GM12878 (cell line): ENCODE measurements around the gene B4GALT5. TPM values are rescaled to one million over a fixed set of nuclear protein-coding genes. Genes with fewer than 3 reads are reported as not detected.

Experiments used
- ATF7 ChIP-seq: fragments of 450-650 bp; IDR thresholded peaks from 2 replicates; pipeline ENCODE4 v1.6.1; 2016; ENCODE audit warnings: low read depth, mild to moderate bottlenecking
- BHLHE40 ChIP-seq, 2 experiments: fragments of 450-650 bp in 1 of 2; IDR thresholded peaks; 2 replicates each; pipeline ENCODE4 v1.6.1; 2011 to 2017; ENCODE audit warnings: low read depth in 2 of 2, borderline replicate concordance in 1 of 2, improper control_type of control experiment in 1 of 2, low read length in 1 of 2, mild to moderate bottlenecking in 1 of 2
- EP300 ChIP-seq, 2 experiments: fragments of 150-350 bp in 1 of 2; IDR thresholded peaks; 2 replicates each; pipeline ENCODE4 v1.6.1; 2011 to 2012; ENCODE audit warnings: low read depth in 2 of 2, low read length in 2 of 2, borderline replicate concordance in 1 of 2, improper control_type of control experiment in 1 of 2, inconsistent platforms in 1 of 2; ENCODE audit not compliant: control insufficient read depth in 1 of 2
- IKZF2 ChIP-seq, 2 experiments: fragments of 450-650 bp; IDR thresholded peaks; 2 replicates each; pipeline ENCODE4 v1.6.1; 2017; ENCODE audit warnings: mild to moderate bottlenecking in 2 of 2, moderate library complexity in 2 of 2
- IRF4 ChIP-seq: IDR thresholded peaks from 2 replicates; pipeline ENCODE4 v1.6.1; 2011; ENCODE audit warnings: low read depth, low read length
- JUND ChIP-seq: IDR thresholded peaks from 2 replicates; pipeline ENCODE4 v1.6.1; 2012; ENCODE audit warnings: low read depth, mild to moderate bottlenecking, low read length, improper control_type of control experiment, moderate library complexity
- MEF2A ChIP-seq: IDR thresholded peaks from 2 replicates; pipeline ENCODE4 v1.6.1; 2011; ENCODE audit warnings: low read depth, mild to moderate bottlenecking, low read length, moderate library complexity; ENCODE audit not compliant: insufficient read depth
- MEF2B ChIP-seq: fragments of 450-650 bp; IDR thresholded peaks from 2 replicates; pipeline ENCODE4 v1.6.1; 2018; ENCODE audit warnings: mild to moderate bottlenecking, moderate library complexity; ENCODE audit not compliant: partially characterized antibody, poor library complexity, severe bottlenecking
- MTA2 ChIP-seq: fragments of 450-650 bp; IDR thresholded peaks from 2 replicates; pipeline ENCODE4 v1.6.1; 2016; ENCODE audit warnings: low read depth, mild to moderate bottlenecking, moderate library complexity
- MXI1 ChIP-seq: fragments of 150-350 bp; IDR thresholded peaks from 2 replicates; pipeline ENCODE4 v1.6.1; 2011; ENCODE audit warnings: low read depth, mild to moderate bottlenecking, inconsistent platforms, low read length, improper control_type of control experiment
- NR2F1 ChIP-seq: fragments of 450-650 bp; conservative IDR thresholded peaks from 2 replicates; pipeline ENCODE4 v1.6.1; 2017; ENCODE audit warnings: mild to moderate bottlenecking
- POU2F2 ChIP-seq: IDR thresholded peaks from 3 replicates; pipeline ENCODE4 v1.6.1; 2011; ENCODE audit warnings: low read depth, mild to moderate bottlenecking, low read length, borderline replicate concordance
- RAD51 ChIP-seq: fragments of 450-650 bp; IDR thresholded peaks from 2 replicates; pipeline ENCODE4 v1.6.1; 2016; ENCODE audit warnings: moderate library complexity, mild to moderate bottlenecking, inconsistent platforms
- SMAD5 ChIP-seq: IDR thresholded peaks from 2 replicates; pipeline ENCODE4 v1.6.1; 2016; ENCODE audit warnings: antibody characterized with exemption, low read depth
- SMARCA5 ChIP-seq: fragments of 450-650 bp; IDR thresholded peaks from 2 replicates; pipeline ENCODE4 v1.6.1; 2017; ENCODE audit warnings: mild to moderate bottlenecking
- SMC3 ChIP-seq: IDR thresholded peaks from 2 replicates; pipeline ENCODE4 v1.6.1; 2011; ENCODE audit warnings: low read length, improper control_type of control experiment, borderline replicate concordance
- SRF ChIP-seq, 2 experiments: IDR thresholded peaks; 2 replicates each; pipeline ENCODE4 v1.6.1; 2011; ENCODE audit warnings: low read depth in 2 of 2, low read length in 2 of 2, mild to moderate bottlenecking in 1 of 2, moderate library complexity in 1 of 2
- TCF12 ChIP-seq: IDR thresholded peaks from 2 replicates; pipeline ENCODE4 v1.6.1; 2011; ENCODE audit warnings: low read depth, mild to moderate bottlenecking, low read length
- TCF7 ChIP-seq: IDR thresholded peaks from 2 replicates; pipeline ENCODE4 v1.6.1; 2014; ENCODE audit warnings: antibody characterized with exemption, borderline replicate concordance
- polyA plus RNA-seq, 11 experiments: library from polyadenylated mRNA; depleted of rRNA in 4 of 11; unstranded in 6 of 11; stranded (reverse) in 5 of 11; fragments of >200 nt; fragmentation: Nextera tagmentation in 4 of 11; fragmentation: Illumina TruSeq in 1 of 11; extraction: Ambion mirVana in 4 of 11; extraction: Trizol in 1 of 11; gene quantifications; 1 replicate in 1 of 11; 2 replicates in 10 of 11; pipeline versions ENCODE4 v1.2.1 to v1.2.3, GENCODE V29; 2011 to 2016; ENCODE audit warnings: inconsistent platforms in 2 of 11, missing spikeins in 2 of 11, low read depth in 1 of 11
- total RNA-seq, 4 experiments: library from RNA; depleted of rRNA in 3 of 4; stranded (reverse); fragments of >200 nt in 3 of 4; fragmentation: Illumina TruSeq in 1 of 4; extraction: Trizol in 1 of 4; gene quantifications; 2 replicates each; pipeline versions ENCODE4 v1.2.1 to v1.2.3, GENCODE V29; 2013 to 2021
- TF ChIP-seq, protein P1 (sequence below): IDR thresholded peaks from 2 replicates; pipeline ENCODE4 v1.6.1; 2012; ENCODE audit warnings: low read length, inconsistent platforms
- TF ChIP-seq, protein P2 (sequence below): fragments of 450-650 bp; IDR thresholded peaks from 2 replicates; pipeline ENCODE4 v1.6.1; 2017; ENCODE audit warnings: mild to moderate bottlenecking, low read depth, inconsistent platforms; ENCODE audit not compliant: poor library complexity, severe bottlenecking
- TF ChIP-seq, protein P3 (sequence below): fragments of 450-650 bp; IDR thresholded peaks from 2 replicates; pipeline ENCODE4 v1.6.1; 2016; ENCODE audit warnings: mild to moderate bottlenecking
- TF ChIP-seq, protein P4 (sequence below): IDR thresholded peaks from 2 replicates; pipeline ENCODE4 v1.6.1; 2011; ENCODE audit warnings: mild to moderate bottlenecking, low read depth, low read length, moderate library complexity; ENCODE audit not compliant: insufficient replicate concordance

The B4GALT5 gene
- total and polyA plus RNA-seq, 10 of the 15 experiments (the other 5 are each of a cell fraction or from before 2014, with no cell fraction given), result 2.0 to 55.5 (median 20.2) TPM

DNA sequence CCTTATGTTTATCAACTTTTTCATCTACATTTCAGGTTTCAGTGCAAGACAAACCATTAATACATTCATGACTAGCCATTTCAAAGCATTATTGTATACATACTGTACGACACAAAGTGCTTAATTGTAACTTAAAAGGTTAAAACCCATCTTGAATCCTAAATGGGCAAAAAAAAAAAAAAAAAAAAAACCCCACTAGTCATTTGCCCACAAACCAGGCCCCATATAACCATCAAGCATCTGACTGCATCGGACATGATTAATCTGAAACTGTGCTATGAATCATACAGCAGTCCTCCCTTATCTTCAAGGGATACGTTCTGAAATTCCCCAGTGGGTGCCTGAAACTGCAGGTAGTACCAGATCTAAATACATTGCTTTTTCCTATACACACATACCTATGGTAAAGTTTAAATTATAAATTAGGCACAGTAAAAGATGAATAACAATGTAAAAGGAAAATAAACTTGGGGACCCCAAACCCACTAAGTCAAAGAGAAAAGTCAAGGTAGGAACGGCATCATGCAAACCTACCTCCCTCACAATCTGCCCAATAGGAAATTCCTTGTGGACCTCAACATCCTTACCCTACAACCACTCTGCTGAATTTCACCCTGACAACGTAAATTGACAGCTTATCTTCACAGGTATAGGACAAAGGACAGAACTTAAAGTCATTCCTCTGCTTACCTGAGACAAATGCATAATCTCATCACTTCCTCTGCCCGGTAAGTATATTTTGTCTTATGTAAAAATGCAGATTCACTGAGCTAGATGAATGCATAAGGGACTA, 14.3 kb downstream of the B4GALT5 start (continued):
- TF ChIP-seq, protein P1, sequence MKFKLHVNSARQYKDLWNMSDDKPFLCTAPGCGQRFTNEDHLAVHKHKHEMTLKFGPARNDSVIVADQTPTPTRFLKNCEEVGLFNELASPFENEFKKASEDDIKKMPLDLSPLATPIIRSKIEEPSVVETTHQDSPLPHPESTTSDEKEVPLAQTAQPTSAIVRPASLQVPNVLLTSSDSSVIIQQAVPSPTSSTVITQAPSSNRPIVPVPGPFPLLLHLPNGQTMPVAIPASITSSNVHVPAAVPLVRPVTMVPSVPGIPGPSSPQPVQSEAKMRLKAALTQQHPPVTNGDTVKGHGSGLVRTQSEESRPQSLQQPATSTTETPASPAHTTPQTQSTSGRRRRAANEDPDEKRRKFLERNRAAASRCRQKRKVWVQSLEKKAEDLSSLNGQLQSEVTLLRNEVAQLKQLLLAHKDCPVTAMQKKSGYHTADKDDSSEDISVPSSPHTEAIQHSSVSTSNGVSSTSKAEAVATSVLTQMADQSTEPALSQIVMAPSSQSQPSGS, result peak; percentile 79
- TF ChIP-seq BHLHE40 (IDR thresholded peaks at IDR 0.05; ENCODE audit: borderline replicate concordance in 1 of 2, low read depth in 2 of 2, low read length in 1 of 2), result 0 out of 4 replicates have a peak, but pooled peaks of 1 of the 2 experiments have one; percentile 36
- TF ChIP-seq, protein P2, sequence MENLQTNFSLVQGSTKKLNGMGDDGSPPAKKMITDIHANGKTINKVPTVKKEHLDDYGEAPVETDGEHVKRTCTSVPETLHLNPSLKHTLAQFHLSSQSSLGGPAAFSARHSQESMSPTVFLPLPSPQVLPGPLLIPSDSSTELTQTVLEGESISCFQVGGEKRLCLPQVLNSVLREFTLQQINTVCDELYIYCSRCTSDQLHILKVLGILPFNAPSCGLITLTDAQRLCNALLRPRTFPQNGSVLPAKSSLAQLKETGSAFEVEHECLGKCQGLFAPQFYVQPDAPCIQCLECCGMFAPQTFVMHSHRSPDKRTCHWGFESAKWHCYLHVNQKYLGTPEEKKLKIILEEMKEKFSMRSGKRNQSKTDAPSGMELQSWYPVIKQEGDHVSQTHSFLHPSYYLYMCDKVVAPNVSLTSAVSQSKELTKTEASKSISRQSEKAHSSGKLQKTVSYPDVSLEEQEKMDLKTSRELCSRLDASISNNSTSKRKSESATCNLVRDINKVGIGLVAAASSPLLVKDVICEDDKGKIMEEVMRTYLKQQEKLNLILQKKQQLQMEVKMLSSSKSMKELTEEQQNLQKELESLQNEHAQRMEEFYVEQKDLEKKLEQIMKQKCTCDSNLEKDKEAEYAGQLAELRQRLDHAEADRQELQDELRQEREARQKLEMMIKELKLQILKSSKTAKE, result peak; percentile 68
- TF ChIP-seq, protein P3, sequence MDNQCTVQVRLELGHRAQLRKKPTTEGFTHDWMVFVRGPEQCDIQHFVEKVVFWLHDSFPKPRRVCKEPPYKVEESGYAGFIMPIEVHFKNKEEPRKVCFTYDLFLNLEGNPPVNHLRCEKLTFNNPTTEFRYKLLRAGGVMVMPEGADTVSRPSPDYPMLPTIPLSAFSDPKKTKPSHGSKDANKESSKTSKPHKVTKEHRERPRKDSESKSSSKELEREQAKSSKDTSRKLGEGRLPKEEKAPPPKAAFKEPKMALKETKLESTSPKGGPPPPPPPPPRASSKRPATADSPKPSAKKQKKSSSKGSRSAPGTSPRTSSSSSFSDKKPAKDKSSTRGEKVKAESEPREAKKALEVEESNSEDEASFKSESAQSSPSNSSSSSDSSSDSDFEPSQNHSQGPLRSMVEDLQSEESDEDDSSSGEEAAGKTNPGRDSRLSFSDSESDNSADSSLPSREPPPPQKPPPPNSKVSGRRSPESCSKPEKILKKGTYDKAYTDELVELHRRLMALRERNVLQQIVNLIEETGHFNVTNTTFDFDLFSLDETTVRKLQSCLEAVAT, result peak; percentile 74
- peak; percentile 83 to 87 for TF ChIP-seq IKZF2 (IDR thresholded peaks at IDR 0.05)
- TF ChIP-seq MEF2A, result peak; percentile 79; the same call in 1 of the 2 replicates
- TF ChIP-seq, protein P4, sequence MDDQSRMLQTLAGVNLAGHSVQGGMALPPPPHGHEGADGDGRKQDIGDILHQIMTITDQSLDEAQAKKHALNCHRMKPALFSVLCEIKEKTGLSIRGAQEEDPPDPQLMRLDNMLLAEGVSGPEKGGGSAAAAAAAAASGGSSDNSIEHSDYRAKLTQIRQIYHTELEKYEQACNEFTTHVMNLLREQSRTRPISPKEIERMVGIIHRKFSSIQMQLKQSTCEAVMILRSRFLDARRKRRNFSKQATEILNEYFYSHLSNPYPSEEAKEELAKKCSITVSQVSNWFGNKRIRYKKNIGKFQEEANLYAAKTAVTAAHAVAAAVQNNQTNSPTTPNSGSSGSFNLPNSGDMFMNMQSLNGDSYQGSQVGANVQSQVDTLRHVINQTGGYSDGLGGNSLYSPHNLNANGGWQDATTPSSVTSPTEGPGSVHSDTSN, result peak; percentile 72
- TF ChIP-seq TCF12, result 0 out of 2 replicates have a peak, but pooled peaks have one; percentile 23
- peak; percentile 77 for TF ChIP-seq IRF4
- TF ChIP-seq SRF (IDR thresholded peaks at IDR 0.05; ENCODE audit: low read depth in 2 of 2, low read length in 2 of 2), result 0 out of 4 replicates have a peak, but pooled peaks of 1 of the 2 experiments have one; percentile 42
- peak; percentile 10; the same call in 1 of the 2 replicates for TF ChIP-seq SMC3
- TF ChIP-seq MEF2B, result peak; percentile 65
- peak; percentile 53 to 75; a peak in 1 of 4 replicates for TF ChIP-seq EP300 (IDR thresholded peaks at IDR 0.05; ENCODE audit: borderline replicate concordance in 1 of 2, control insufficient read depth in 1 of 2, low read depth in 2 of 2, low read length in 2 of 2)
- peak; percentile 13; the same call in 1 of the 2 replicates for TF ChIP-seq MXI1
- TF ChIP-seq ATF7, result peak; percentile 92
- TF ChIP-seq SMARCA5, result 0 out of 2 replicates have a peak, but pooled peaks have one; percentile 37
- no peak for TF ChIP-seq SMAD5
- peak; percentile 95 for TF ChIP-seq MTA2
- TF ChIP-seq JUND, result 0 out of 2 replicates have a peak, but pooled peaks have one; percentile 36
- TF ChIP-seq NR2F1, result no peak
- peak; percentile 9; the same call in 1 of the 2 replicates for TF ChIP-seq RAD51
- TF ChIP-seq TCF7, result peak; percentile 53; the same call in 1 of the 2 replicates
- peak; percentile 63; the same call in 1 of the 3 replicates for TF ChIP-seq POU2F2
